ENCODE data around the gene RNF43. TPM values are rescaled to one million over a fixed set of nuclear protein-coding genes. Genes with fewer than 3 reads are reported as not detected.

RNF43 gene
- total and polyA plus RNA-seq, 2 of the 13 experiments (the other 11 are each of a cell fraction or from before 2014, with no cell fraction given): 31.0 to 53.4 TPM

GRCh38 chr17:58400826-58401225 is 16.5 kb downstream of the RNF43 start:
- CTCF ChIA-PET (ENCODE audit: low intra/inter-chr PET ratio, low total read pairs): no interaction called here
- FAIRE-seq (no peak), ATAC-seq (no peak), DNase-seq (ENCODE audit: low spot score) (no peak)
- TF ChIP-seq ZNF451 (CRISPR knock-in tag; IDR thresholded peaks at IDR 0.05): no peak
- no peak for TF ChIP-seq MLX (CRISPR knock-in tag; IDR thresholded peaks at IDR 0.05)
- TF ChIP-seq ELF1 (CRISPR knock-in tag; IDR thresholded peaks at IDR 0.05): no peak
- TF ChIP-seq RBFOX2 (IDR thresholded peaks at IDR 0.05; ENCODE audit: low read depth, low read length): 0 out of 2 replicates have a peak, but pooled peaks have one; percentile 43
- no peak for TF ChIP-seq ZNF737 (CRISPR knock-in tag; IDR thresholded peaks at IDR 0.05; ENCODE audit: borderline replicate concordance)
- peak; percentile 53 for TF ChIP-seq AGO2 (optimal IDR thresholded peaks at IDR 0.05; ENCODE audit: low read depth, low read length)
- H3K9ac ChIP-seq (ENCODE audit: insufficient read depth, low read depth, low read length): no peak overlapping the region
- H3K27ac ChIP-seq (ENCODE audit: extremely low read length, insufficient read depth, low read length): no peak overlapping the region
- H3K4me3 ChIP-seq (replicated peaks in 1 of 3; ENCODE audit: insufficient read depth in 1 of 3, low read depth in 2 of 3, low read length in 3 of 3): no peak overlapping the region
- peaks cover 12 to 50% of the 10 kb centered on the region in 2 experiments for H3K36me3 ChIP-seq (replicated peaks in 1 of 2; ENCODE audit: control insufficient read depth in 1 of 2, insufficient read depth in 2 of 2, low read length in 2 of 2)
- POLR2A ChIA-PET: interaction anchor here (0.9 to 2.7 kb wide), 8 partner anchors 10 to 57 kb away, joined by 3 to 10 read pairs (median 6); partner anchors contain the start of genes RNF43 and SUPT4H1
- H3K27me3 ChIP-seq (ENCODE audit: control insufficient read depth in 1 of 2, insufficient read depth in 2 of 2, low read length in 2 of 2): no peaks in the 10 kb centered on the region
- H3K9me3 ChIP-seq (ENCODE audit: low read length): no peaks in the 10 kb centered on the region
- no TSS peak for BruUV-seq (replicated peaks)
- in situ Hi-C loops (cut with HindIII; ENCODE audit: extremely low pct_ligation_motif_present, low pct_unique_long_range_greater_than_20kb): no loop called here
- H4K20me1 ChIP-seq (ENCODE audit: insufficient read depth, low read length): peaks cover 6% of the 10 kb centered on the region; the same call in 1 of the 2 replicates
- peaks cover 100% of the 10 kb centered on the region for H3K4me1 ChIP-seq (ENCODE audit: insufficient read depth, low read length)
- peaks cover 98% of the 10 kb centered on the region for H3K79me2 ChIP-seq (ENCODE audit: insufficient read depth, low read length)
- H3K4me2 ChIP-seq (ENCODE audit: low read depth, low read length): no peak overlapping the region
- intact Hi-C loops (cut with micrococcal nuclease; ENCODE audit: unreplicated experiment): no loop called here
- no peak overlapping the region for H2AFZ ChIP-seq (ENCODE audit: low read length)

- ChIA-PET POLR2A (interaction anchor here (0.7 to 2.7 kb wide), 8 partner anchors 11 to 56 kb away, joined by 3 to 10 read pairs (median 6); partner anchors contain the start of genes RNF43 and SUPT4H1), CTCF (ENCODE audit: low intra/inter-chr PET ratio, low total read pairs) (no interaction called here)
- Histone ChIP-seq H3K36me3 (replicated peaks in 1 of 2; ENCODE audit: control insufficient read depth in 1 of 2, insufficient read depth in 2 of 2, low read length in 2 of 2) (peaks cover 12 to 50% of the 10 kb centered on the region in 2 experiments), H3K4me2 (ENCODE audit: low read depth, low read length) (no peak overlapping the region), H3K9ac (ENCODE audit: insufficient read depth, low read depth, low read length) (no peak overlapping the region), H3K27ac (ENCODE audit: extremely low read length, insufficient read depth, low read length) (no peak overlapping the region), H4K20me1 (ENCODE audit: insufficient read depth, low read length) (no peaks in the 10 kb centered on the region; the same call in 1 of the 2 replicates), H3K4me1 (ENCODE audit: insufficient read depth, low read length) (peaks cover 100% of the 10 kb centered on the region), H3K4me3 (replicated peaks in 1 of 3; ENCODE audit: insufficient read depth in 1 of 3, low read depth in 2 of 3, low read length in 3 of 3) (no peak overlapping the region), H3K27me3 (ENCODE audit: control insufficient read depth in 1 of 2, insufficient read depth in 2 of 2, low read length in 2 of 2) (no peaks in the 10 kb centered on the region), H2AFZ (ENCODE audit: low read length) (no peak overlapping the region), H3K79me2 (ENCODE audit: insufficient read depth, low read length) (peaks cover 99% of the 10 kb centered on the region), H3K9me3 (ENCODE audit: low read length) (no peaks in the 10 kb centered on the region)
- intact Hi-C loops (cut with micrococcal nuclease; ENCODE audit: unreplicated experiment): loop anchor here (2.0 kb wide), 1 partner anchor 13 kb away; no protein-coding TSS in a partner anchor
- 96% methylated on average over 3 of the region's 3 CpGs for WGBS (ENCODE audit: low lambda C conversion rate)
- ATAC-seq (no peak), FAIRE-seq (no peak), DNase-seq (ENCODE audit: low spot score) (no peak)
- in situ Hi-C loops (cut with HindIII; ENCODE audit: extremely low pct_ligation_motif_present, low pct_unique_long_range_greater_than_20kb): no loop called here
- BruUV-seq (replicated peaks): no TSS peak
- TF ChIP-seq RBFOX2 (IDR thresholded peaks at IDR 0.05; ENCODE audit: low read depth, low read length) (0 out of 2 replicates have a peak, but pooled peaks have one; percentile 20), RBM22 (optimal IDR thresholded peaks at IDR 0.05; ENCODE audit: low read length) (peak; percentile 9), ZNF549 (CRISPR knock-in tag; IDR thresholded peaks at IDR 0.05) (no peak)
These were observed 17.4 kb downstream of the RNF43 start for GRCh38 chr17:58399974-58400373.
